Suprapubic skin (tissue), 4 donors: Measurements from ENCODE around the gene MEMO1. TPM values are rescaled to one million over a fixed set of nuclear protein-coding genes. Genes with fewer than 3 reads are reported as not detected.

Experiments used
- DNase-seq, 2 donors: peaks; one replicate each; pipeline ENCODE4 v3.0.0-alpha.2; 2019; ENCODE audit warnings: low spot score in 2 of 2
- H3K27ac ChIP-seq: fragments of 200-600 bp; sonication (generic); one replicate; pipeline ENCODE4 v1.5.1; 2019
- H3K27me3 ChIP-seq: fragments of 200-600 bp; sonication (generic); one replicate; pipeline ENCODE4 v1.5.1; 2019
- H3K36me3 ChIP-seq: fragments of 200-600 bp; sonication (generic); one replicate; pipeline ENCODE4 v1.5.1; 2019
- H3K4me1 ChIP-seq: fragments of 200-600 bp; sonication (generic); one replicate; pipeline ENCODE4 v1.5.1; 2019
- H3K4me3 ChIP-seq: fragments of 200-600 bp; sonication (generic); one replicate; pipeline ENCODE4 v1.5.1; 2019; ENCODE audit warnings: mild to moderate bottlenecking
- H3K9me3 ChIP-seq: fragments of 200-600 bp; sonication (generic); one replicate; pipeline ENCODE4 v1.5.1; 2019
- CTCF ChIP-seq, 2 donors: fragments of 200-600 bp in 1 of 2; fragments of 450-650 bp in 1 of 2; sonication (generic) in 1 of 2; IDR thresholded peaks; one replicate each; pipeline ENCODE4 v1.5.1; 2016 to 2019; ENCODE audit warnings: antibody characterized with exemption in 2 of 2, mild to moderate bottlenecking in 1 of 2, moderate library complexity in 1 of 2
- EP300 ChIP-seq: sonication (generic); formaldehyde crosslinking; IDR thresholded peaks from one replicate; pipeline ENCODE4 v1.6.1; 2017; ENCODE audit warnings: antibody characterized with exemption
- POLR2A ChIP-seq, 2 donors: fragments of 450-650 bp; IDR thresholded peaks; one replicate each; pipeline ENCODE4 v1.6.1; 2017; ENCODE audit warnings: antibody characterized with exemption in 2 of 2, mild to moderate bottlenecking in 2 of 2, moderate library complexity in 2 of 2
- POLR2AphosphoS5 ChIP-seq, 3 donors: sonication (generic); formaldehyde crosslinking; IDR thresholded peaks; one replicate each; pipeline ENCODE4 v1.6.1; 2017; ENCODE audit warnings: antibody characterized with exemption in 3 of 3
- WGBS: methylation state at CpG from one replicate; pipeline ENCODE4 v1.1.5; 2018; 5-methylcytosine and 5-hydroxymethylcytosine counted together
- total RNA-seq, 4 donors: library from RNA; depleted of rRNA; stranded (reverse); fragments of >200 nt; gene quantifications; one replicate each; pipeline ENCODE4 v1.1.0, GENCODE V29; 2016

The MEMO1 gene
- total RNA-seq, 4 donors from 2014 or later = 31.3 to 36.1 (median 33.2) TPM

- no peak overlapping the region for H3K27ac ChIP-seq
- no peaks in the 10 kb centered on the region for H3K27me3 ChIP-seq
- H3K36me3 ChIP-seq = no peaks in the 10 kb centered on the region
- TF ChIP-seq POLR2AphosphoS5 (IDR thresholded peaks at IDR 0.05) (no peak), EP300 (no peak), POLR2A (IDR thresholded peaks at IDR 0.05) (no peak), CTCF (IDR thresholded peaks at IDR 0.05) (no peak)
- no peaks in the 10 kb centered on the region for H3K9me3 ChIP-seq
- no peak overlapping the region for H3K4me3 ChIP-seq
- H3K4me1 ChIP-seq = no peaks in the 10 kb centered on the region
- 89% methylated on average over 1 of the region's 1 CpG for WGBS
- no peak for DNase-seq
Measured at GRCh38 chr2:31835450-31835849, 175.4 kb downstream of the MEMO1 start.

GRCh38 chr2:31832363-31832762 lies 178.4 kb downstream of the MEMO1 start:
- H3K9me3 ChIP-seq = no peaks in the 10 kb centered on the region
- no peak for DNase-seq
- H3K27me3 ChIP-seq = no peaks in the 10 kb centered on the region
- TF ChIP-seq POLR2A (IDR thresholded peaks at IDR 0.05) = no peak
- TF ChIP-seq POLR2AphosphoS5 (IDR thresholded peaks at IDR 0.05) = no peak
- TF ChIP-seq CTCF (IDR thresholded peaks at IDR 0.05) = no peak
- TF ChIP-seq EP300 = no peak
- 94% methylated on average over 5 of the region's 5 CpGs for WGBS
- no peaks in the 10 kb centered on the region for H3K36me3 ChIP-seq
- no peak overlapping the region for H3K27ac ChIP-seq
- no peaks in the 10 kb centered on the region for H3K4me1 ChIP-seq
- H3K4me3 ChIP-seq = no peak overlapping the region

- Histone ChIP-seq H3K27ac (no peak overlapping the region), H3K4me1 (no peaks in the 10 kb centered on the region), H3K9me3 (no peaks in the 10 kb centered on the region), H3K27me3 (no peaks in the 10 kb centered on the region), H3K36me3 (no peaks in the 10 kb centered on the region), H3K4me3 (no peak overlapping the region)
- no peak for TF ChIP-seq CTCF (IDR thresholded peaks at IDR 0.05)
- no peak for TF ChIP-seq EP300
- no peak for TF ChIP-seq POLR2A (IDR thresholded peaks at IDR 0.05)
- TF ChIP-seq POLR2AphosphoS5 (IDR thresholded peaks at IDR 0.05) = no peak
- DNase-seq = no peak
- WGBS = 91% methylated on average over 2 of the region's 2 CpGs
Measured at GRCh38 chr2:31831585-31831984, 179.2 kb downstream of the MEMO1 start.

GRCh38 chr2:31828891-31829290 lies 181.9 kb downstream of the MEMO1 start:
- TF ChIP-seq POLR2A (IDR thresholded peaks at IDR 0.05) (no peak), EP300 (no peak), POLR2AphosphoS5 (IDR thresholded peaks at IDR 0.05) (no peak)

GRCh38 chr2:31823558-31823957 lies 187.2 kb downstream of the MEMO1 start:
- 93% methylated on average over 11 of the region's 11 CpGs for WGBS
- H3K36me3 ChIP-seq = no peaks in the 10 kb centered on the region
- TF ChIP-seq POLR2AphosphoS5 (IDR thresholded peaks at IDR 0.05) (no peak), POLR2A (IDR thresholded peaks at IDR 0.05) (no peak), CTCF (IDR thresholded peaks at IDR 0.05) (no peak), EP300 (no peak)
- H3K4me1 ChIP-seq = no peaks in the 10 kb centered on the region
- peaks cover 13% of the 10 kb centered on the region for H3K9me3 ChIP-seq
- H3K27me3 ChIP-seq = no peaks in the 10 kb centered on the region
- H3K4me3 ChIP-seq = no peak overlapping the region
- DNase-seq = no peak
- no peak overlapping the region for H3K27ac ChIP-seq

More at GRCh38 chr2:31828891-31829290, 181.9 kb downstream of the MEMO1 start:
- no peak for DNase-seq
- WGBS = 94% methylated on average over 2 of the region's 2 CpGs
- Histone ChIP-seq H3K27me3 (no peaks in the 10 kb centered on the region), H3K27ac (no peak overlapping the region), H3K4me1 (no peaks in the 10 kb centered on the region), H3K4me3 (no peak overlapping the region), H3K36me3 (no peaks in the 10 kb centered on the region), H3K9me3 (no peaks in the 10 kb centered on the region)

- no peak for TF ChIP-seq EP300
- no peak for TF ChIP-seq CTCF (IDR thresholded peaks at IDR 0.05)
- TF ChIP-seq POLR2AphosphoS5 (IDR thresholded peaks at IDR 0.05) = no peak
- no peak for TF ChIP-seq POLR2A (IDR thresholded peaks at IDR 0.05)
- H3K9me3 ChIP-seq = peaks cover 13% of the 10 kb centered on the region
- 95% methylated on average over 7 of the region's 7 CpGs for WGBS
Measured at GRCh38 chr2:31822587-31822986, 188.2 kb downstream of the MEMO1 start.

More at GRCh38 chr2:31822587-31822986, 188.2 kb downstream of the MEMO1 start:
- DNase-seq = no peak
- no peaks in the 10 kb centered on the region for H3K4me1 ChIP-seq
- H3K36me3 ChIP-seq = no peaks in the 10 kb centered on the region
- no peak overlapping the region for H3K4me3 ChIP-seq
- no peaks in the 10 kb centered on the region for H3K27me3 ChIP-seq
- H3K27ac ChIP-seq = no peak overlapping the region
